Caco-2 (cell line): ENCODE data around the gene STEAP2. TPM values are rescaled to one million over a fixed set of nuclear protein-coding genes. Genes with fewer than 3 reads are reported as not detected.
A peak's percentile ranks its signal among the peaks of the same experiment; 100 is the strongest.

Experiments used
- BruUV-seq: library from RNA; stranded (reverse); fragments of 400-500 nt; replicated peaks from 2 replicates; lab custom pipeline; 2021; lab: Mats Ljungman, UMichigan
- CTCF ChIA-PET: fragments of 300-600 bp; sonication (Branson Sonifier 250); formaldehyde crosslinking; loops from one replicate; lab custom pipeline; 2022; ENCODE audit warnings: antibody characterized with exemption; lab: Charles Lee
- POLR2A ChIA-PET: fragments of 300-600 bp; sonication (Branson Sonifier 250); formaldehyde crosslinking; loops from one replicate; lab custom pipeline; 2022; ENCODE audit warnings: antibody characterized with exemption; lab: Charles Lee
- DNase-seq, 2 experiments: peaks; one replicate each; pipeline versions ENCODE4 v3.0.0 to v3.0.0-alpha.2; 2020 to 2022
- H3K27me3 ChIP-seq: replicated peaks from 2 replicates; pipeline ENCODE4 v1.6.0; 2011; ENCODE audit warnings: low read length; ENCODE audit not compliant: control insufficient read depth, insufficient read depth
- H3K36me3 ChIP-seq: 2 replicates; pipeline ENCODE4 v1.5.1; 2011; ENCODE audit warnings: low read length; ENCODE audit not compliant: control insufficient read depth, insufficient read depth
- H3K4me1 ChIP-seq: fragments of 250-450 bp; sonication (Bioruptor Pico); 2 replicates; pipeline ENCODE4 v1.5.1; 2020; ENCODE audit warnings: mild to moderate bottlenecking
- H3K4me3 ChIP-seq: 2 replicates; pipeline ENCODE4 v1.5.1; 2011; ENCODE audit warnings: low read depth, mild to moderate bottlenecking, control low read depth, low read length
- H3K9me3 ChIP-seq: fragments of 250-450 bp; sonication (Bioruptor Pico); 2 replicates; pipeline ENCODE4 v1.5.1; 2020; ENCODE audit warnings: mild to moderate bottlenecking, moderate library complexity
- H3K27ac Mint-ChIP-seq: one replicate; pipeline ENCODE4 v1.8.0; 2022; ENCODE audit warnings: mixed read lengths; ENCODE audit not compliant: unreplicated experiment
- H3K27me3 Mint-ChIP-seq: one replicate; pipeline ENCODE4 v1.8.0; 2022; ENCODE audit warnings: mixed read lengths; ENCODE audit not compliant: insufficient read depth, unreplicated experiment
- H3K36me3 Mint-ChIP-seq: one replicate; pipeline ENCODE4 v1.8.0; 2022; ENCODE audit warnings: mild to moderate bottlenecking, mixed read lengths; ENCODE audit not compliant: insufficient read depth, unreplicated experiment
- H3K4me1 Mint-ChIP-seq: one replicate; pipeline ENCODE4 v1.8.0; 2022; ENCODE audit warnings: low read depth, mixed read lengths; ENCODE audit not compliant: unreplicated experiment
- H3K4me3 Mint-ChIP-seq: one replicate; pipeline ENCODE4 v1.8.0; 2022; ENCODE audit warnings: mild to moderate bottlenecking, moderate library complexity, mixed read lengths; ENCODE audit not compliant: unreplicated experiment
- H3K9me3 Mint-ChIP-seq: one replicate; pipeline ENCODE4 v1.8.0; 2022; ENCODE audit warnings: mixed read lengths; ENCODE audit not compliant: unreplicated experiment
- CTCF ChIP-seq, 2 experiments: fragments of 200-600 bp in 1 of 2; IDR thresholded peaks; 1 replicate in 1 of 2; 2 replicates in 1 of 2; pipeline versions ENCODE4 v1.5.1 to v1.8.0; 2011 to 2022; ENCODE audit warnings: antibody characterized with exemption in 1 of 2, control low read depth in 1 of 2, inconsistent platforms in 1 of 2, low read depth in 1 of 2, low read length in 1 of 2, mild to moderate bottlenecking in 1 of 2, moderate library complexity in 1 of 2; ENCODE audit not compliant: insufficient read depth in 1 of 2, severe bottlenecking in 1 of 2, unreplicated experiment in 1 of 2
- intact Hi-C: fragments of 100-400 bp; cut with micrococcal nuclease; formaldehyde crosslinking; loops from one replicate; pipeline ENCODE4 v1.10.0; 2022; ENCODE audit not compliant: unreplicated experiment
- total RNA-seq: library from RNA; stranded (reverse); gene quantifications from 2 replicates; pipeline ENCODE4 v1.2.3, GENCODE V29; 2022

The STEAP2 gene
- total RNA-seq, 1 experiment from 2014 or later: 13.5 TPM

- peak overlapping the region; percentile 10 for H3K4me3 Mint-ChIP-seq
- peak; percentile 47 to 66 for DNase-seq
- POLR2A ChIA-PET: interaction anchor here (1.0 kb wide), 1 partner anchor 31 kb away, joined by 5 read pairs; the partner anchor contains the start of gene STEAP2
- no peaks in the 10 kb centered on the region for H3K9me3 Mint-ChIP-seq
- no peaks in the 10 kb centered on the region for H3K36me3 ChIP-seq
- peaks cover 5% of the 10 kb centered on the region for H3K36me3 Mint-ChIP-seq
- H3K4me1 Mint-ChIP-seq: peaks cover 18% of the 10 kb centered on the region
- H3K27me3 Mint-ChIP-seq: no peaks in the 10 kb centered on the region
- CTCF ChIA-PET: interaction anchor here (1.7 kb wide), 1 partner anchor 31 kb away, joined by 6 read pairs; the partner anchor contains the start of gene STEAP2
- BruUV-seq: no TSS peak
- no peak for TF ChIP-seq CTCF (IDR thresholded peaks at IDR 0.05; ENCODE audit: insufficient read depth in 1 of 2, low read depth in 1 of 2, low read length in 1 of 2, severe bottlenecking in 1 of 2, unreplicated experiment in 1 of 2)
- H3K27ac Mint-ChIP-seq: peak overlapping the region; percentile 34
- no peak overlapping the region for H3K4me3 ChIP-seq
- H3K27me3 ChIP-seq: no peaks in the 10 kb centered on the region
- peaks cover 40% of the 10 kb centered on the region for H3K4me1 ChIP-seq
- intact Hi-C loops: loop anchor here (2.0 kb wide), 1 partner anchor 34 kb away; no protein-coding TSS in a partner anchor
- H3K9me3 ChIP-seq: no peaks in the 10 kb centered on the region
These were observed 31.0 kb downstream of the STEAP2 start for GRCh38 chr7:90242369-90243168.

- CTCF ChIA-PET: interaction anchor here (1.7 kb wide), 1 partner anchor 32 kb away, joined by 6 read pairs; the partner anchor contains the start of gene STEAP2
These were observed 32.0 kb downstream of the STEAP2 start for GRCh38 chr7:90243556-90243955.

More at GRCh38 chr7:90243556-90243955, 32.0 kb downstream of the STEAP2 start:
- POLR2A ChIA-PET: interaction anchor here (1.0 kb wide), 1 partner anchor 32 kb away, joined by 5 read pairs; the partner anchor contains the start of gene STEAP2
- Histone ChIP-seq H3K9me3 (no peaks in the 10 kb centered on the region), H3K36me3 (no peaks in the 10 kb centered on the region), H3K4me3 (no peak overlapping the region), H3K27me3 (no peaks in the 10 kb centered on the region), H3K4me1 (peaks cover 40% of the 10 kb centered on the region)
- Mint-ChIP-seq H3K4me3 (peak overlapping the region; percentile 87), H3K36me3 (peaks cover 5% of the 10 kb centered on the region), H3K9me3 (no peaks in the 10 kb centered on the region), H3K4me1 (peaks cover 12% of the 10 kb centered on the region), H3K27ac (peak overlapping the region; percentile 35), H3K27me3 (no peaks in the 10 kb centered on the region)
- no peak for DNase-seq
- no peak for TF ChIP-seq CTCF (IDR thresholded peaks at IDR 0.05; ENCODE audit: insufficient read depth in 1 of 2, low read depth in 1 of 2, low read length in 1 of 2, severe bottlenecking in 1 of 2, unreplicated experiment in 1 of 2)
- intact Hi-C loops: loop anchor here (2.0 kb wide), 1 partner anchor 33 kb away; no protein-coding TSS in a partner anchor
- no TSS peak for BruUV-seq
